ENCODE results near the gene DELE1.

DNA sequence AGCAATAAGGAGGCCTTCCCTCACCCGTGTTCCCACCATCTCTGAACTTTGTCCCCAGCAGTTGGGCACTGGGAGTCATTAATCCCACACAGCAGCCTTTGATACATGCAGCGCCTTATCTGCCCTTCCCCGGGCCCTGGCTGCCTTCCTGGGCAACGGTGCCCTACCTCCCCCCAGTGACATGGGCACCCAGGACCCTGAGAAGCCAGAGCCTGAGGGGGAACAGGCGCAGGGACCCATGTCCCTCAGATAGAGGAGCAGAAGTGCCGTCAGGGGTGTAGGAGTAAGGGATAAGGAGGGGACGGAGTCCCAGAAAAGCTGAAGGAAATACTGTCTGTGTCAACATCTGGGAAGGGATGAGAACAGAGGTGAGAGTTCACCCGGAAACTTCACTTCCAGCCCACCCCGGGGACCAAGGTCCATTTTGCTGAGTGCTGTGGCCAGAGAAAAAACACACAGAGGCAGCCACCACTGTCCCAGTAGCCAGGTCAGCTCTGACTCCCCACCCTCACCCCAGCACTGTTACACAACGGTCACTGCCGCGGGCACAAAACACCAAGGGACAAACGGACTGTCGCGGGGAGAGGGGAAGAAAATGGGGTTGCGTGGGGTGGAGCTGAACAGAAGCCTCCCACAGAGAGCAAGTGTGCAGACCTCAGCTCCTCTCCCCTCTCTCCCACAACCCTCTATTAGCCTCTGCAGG, 49.3 kb upstream of the DELE1 start:
- TF ChIP-seq CTCF (conservative IDR thresholded peaks at IDR 0.05) = no peak
- no peak for TF ChIP-seq ZFX (IDR thresholded peaks at IDR 0.05)
